VCaP (cell line): ENCODE measurements around the gene SKIC2.

Source experiments
- H3K27ac ChIP-seq: fragments of 450-650 bp; 2 replicates; pipeline ENCODE4 v1.5.1; 2017
- CTCF ChIP-seq: fragments of 450-650 bp; conservative IDR thresholded peaks from 2 replicates; pipeline ENCODE4 v1.5.1; 2017; ENCODE audit warnings: mild to moderate bottlenecking, moderate library complexity

Gene SKIC2

GRCh38 chr6:31947070-31947675 lies 11.8 kb upstream of the SKIC2 start:
- H3K27ac ChIP-seq: no peak overlapping the region
- no peak for TF ChIP-seq CTCF

GRCh38 chr6:31947864-31948263 lies 11.1 kb upstream of the SKIC2 start:
- no peak overlapping the region for H3K27ac ChIP-seq
- TF ChIP-seq CTCF: no peak

- no peak overlapping the region for H3K27ac ChIP-seq
- TF ChIP-seq CTCF: no peak
These were observed 10.7 kb upstream of the SKIC2 start for GRCh38 chr6:31948306-31948705.

GRCh38 chr6:31948753-31949413 lies 10.1 kb upstream of the SKIC2 start:
- TF ChIP-seq CTCF: no peak
- no peak overlapping the region for H3K27ac ChIP-seq

GRCh38 chr6:31949926-31950548 lies 8.9 kb upstream of the SKIC2 start:
- no peak overlapping the region for H3K27ac ChIP-seq

GRCh38 chr6:31952140-31952805 lies 6.7 kb upstream of the SKIC2 start:
- no peak overlapping the region for H3K27ac ChIP-seq
- TF ChIP-seq CTCF: peak; percentile 89

More at GRCh38 chr6:31949926-31950548, 8.9 kb upstream of the SKIC2 start:
- TF ChIP-seq CTCF: no peak

GRCh38 chr6:31952890-31953289 lies 6.1 kb upstream of the SKIC2 start:
- TF ChIP-seq CTCF: no peak
- H3K27ac ChIP-seq: no peak overlapping the region
